Right kidney (tissue), 1 donor: ENCODE results near the gene EZR.

Source experiments
- DNase-seq: peaks from one replicate; pipeline ENCODE4 v3.0.0-alpha.2; 2016

Gene EZR

GRCh38 chr6:158729906-158730540 lies 89.1 kb downstream of the EZR start:
- DNase-seq: no peak

GRCh38 chr6:158725704-158726103 lies 93.5 kb downstream of the EZR start:
- DNase-seq: no peak

GRCh38 chr6:158722176-158722729 lies 96.9 kb downstream of the EZR start:
- no peak for DNase-seq

GRCh38 chr6:158718461-158719046 lies 100.6 kb downstream of the EZR start:
- peak; percentile 31 for DNase-seq

GRCh38 chr6:158717341-158718330 lies 101.5 kb downstream of the EZR start:
- DNase-seq: no peak
